Spleen (tissue), 7 donors: ENCODE data around the gene HPGDS.
"Not testable (repeated sequence)": the region's sequence is repeated elsewhere in the genome, so short reads cannot be mapped to it uniquely, and the experiment has no call there.

Source experiments
- POLR2A ChIP-seq, 3 donors: fragments of 450-650 bp; IDR thresholded peaks; one replicate each; pipeline ENCODE4 v1.5.1; 2017; ENCODE audit warnings: antibody characterized with exemption in 3 of 3, mild to moderate bottlenecking in 1 of 3
- TF ChIP-seq, protein P1 (sequence below), 11 experiments: fragments of 200-600 bp in 7 of 11; fragments of 450-650 bp in 4 of 11; sonication (generic) in 4 of 11; IDR thresholded peaks in 8 of 11; conservative IDR thresholded peaks in 3 of 11; 1 replicate in 7 of 11; 2 replicates in 4 of 11; pipeline versions ENCODE4 v1.4.0 to v1.8.0; 2016 to 2021; ENCODE audit warnings: antibody characterized with exemption in 11 of 11, inconsistent platforms in 4 of 11, mild to moderate bottlenecking in 1 of 11
- donor health status: DM: no; HTN: no; CAD: no; lungs with moderate emphysema.
- donor health status: DM: no; HTN: no; CAD: no.
- donor health status: DM: no; HTN: no; CAD: no.

DNA sequence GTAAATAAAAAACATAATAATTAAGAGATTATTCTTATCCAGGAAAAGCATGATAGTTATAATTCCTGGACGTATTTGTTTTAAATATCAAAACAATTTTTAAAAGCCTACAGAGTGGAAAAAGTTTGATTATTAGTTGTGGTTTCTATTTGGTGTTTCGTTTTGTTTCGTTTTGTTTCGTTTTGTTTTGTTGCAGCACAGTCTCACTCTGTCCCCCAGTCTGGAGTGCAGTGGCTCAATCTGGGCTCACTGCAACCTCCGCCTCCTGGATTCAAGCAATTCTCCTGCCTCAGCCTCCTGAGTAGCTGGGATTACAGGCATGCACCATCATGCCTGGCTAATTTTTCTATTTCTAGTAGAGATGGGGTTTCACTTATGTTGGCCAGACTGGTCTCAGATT lies 5.8 kb downstream of the HPGDS start:
- TF ChIP-seq, protein P1, sequence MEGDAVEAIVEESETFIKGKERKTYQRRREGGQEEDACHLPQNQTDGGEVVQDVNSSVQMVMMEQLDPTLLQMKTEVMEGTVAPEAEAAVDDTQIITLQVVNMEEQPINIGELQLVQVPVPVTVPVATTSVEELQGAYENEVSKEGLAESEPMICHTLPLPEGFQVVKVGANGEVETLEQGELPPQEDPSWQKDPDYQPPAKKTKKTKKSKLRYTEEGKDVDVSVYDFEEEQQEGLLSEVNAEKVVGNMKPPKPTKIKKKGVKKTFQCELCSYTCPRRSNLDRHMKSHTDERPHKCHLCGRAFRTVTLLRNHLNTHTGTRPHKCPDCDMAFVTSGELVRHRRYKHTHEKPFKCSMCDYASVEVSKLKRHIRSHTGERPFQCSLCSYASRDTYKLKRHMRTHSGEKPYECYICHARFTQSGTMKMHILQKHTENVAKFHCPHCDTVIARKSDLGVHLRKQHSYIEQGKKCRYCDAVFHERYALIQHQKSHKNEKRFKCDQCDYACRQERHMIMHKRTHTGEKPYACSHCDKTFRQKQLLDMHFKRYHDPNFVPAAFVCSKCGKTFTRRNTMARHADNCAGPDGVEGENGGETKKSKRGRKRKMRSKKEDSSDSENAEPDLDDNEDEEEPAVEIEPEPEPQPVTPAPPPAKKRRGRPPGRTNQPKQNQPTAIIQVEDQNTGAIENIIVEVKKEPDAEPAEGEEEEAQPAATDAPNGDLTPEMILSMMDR (IDR thresholded peaks at IDR 0.05 in 8 of 11, conservative IDR thresholded peaks at IDR 0.05 in 3 of 11): not testable (repeated sequence)
- not testable (repeated sequence) for TF ChIP-seq POLR2A (IDR thresholded peaks at IDR 0.05)
